Smooth muscle cell (in vitro differentiated cells): ENCODE measurements around the gene BICC1. TPM values are rescaled to one million over a fixed set of nuclear protein-coding genes. Genes with fewer than 3 reads are reported as not detected.

ENCODE experiments used
- DNase-seq: peaks from one replicate; lab custom pipeline; 2025; ENCODE audit not compliant: unreplicated experiment; lab: John Stamatoyannopoulos, UW
- H2AFZ ChIP-seq: fragments of 200-600 bp; sonication (generic); 2 replicates; pipeline ENCODE4 v1.6.0; 2016; ENCODE audit warnings: antibody characterized with exemption, low read depth, mild to moderate bottlenecking
- H3F3A ChIP-seq: fragments of 200-600 bp; sonication (generic); 2 replicates; pipeline ENCODE4 v1.6.0; 2017; ENCODE audit warnings: antibody characterized with exemption, low read depth
- H3K27ac ChIP-seq: fragments of 200-600 bp; sonication (generic); 2 replicates; pipeline ENCODE4 v1.5.1; 2016; ENCODE audit warnings: low read depth, mild to moderate bottlenecking
- H3K27me3 ChIP-seq: fragments of 200-600 bp; sonication (generic); 2 replicates; pipeline ENCODE4 v1.6.1; 2016; ENCODE audit warnings: low read depth, mild to moderate bottlenecking
- H3K36me3 ChIP-seq: fragments of 200-600 bp; sonication (generic); 2 replicates; pipeline ENCODE4 v1.5.1; 2016; ENCODE audit warnings: low read depth
- H3K4me1 ChIP-seq: fragments of 200-600 bp; sonication (generic); 2 replicates; pipeline ENCODE4 v1.5.1; 2016; ENCODE audit warnings: low read depth
- H3K4me2 ChIP-seq: fragments of 200-600 bp; sonication (generic); 2 replicates; pipeline ENCODE4 v1.6.0; 2016; ENCODE audit warnings: mild to moderate bottlenecking
- H3K4me3 ChIP-seq: fragments of 200-600 bp; sonication (generic); 2 replicates; pipeline ENCODE4 v1.5.1; 2016; ENCODE audit warnings: mild to moderate bottlenecking
- H3K79me2 ChIP-seq: fragments of 200-600 bp; sonication (generic); 2 replicates; pipeline ENCODE4 v1.6.0; 2016; ENCODE audit warnings: low read depth, mild to moderate bottlenecking
- H3K9ac ChIP-seq: fragments of 200-600 bp; sonication (generic); 2 replicates; pipeline ENCODE4 v1.6.0; 2016; ENCODE audit warnings: low read depth
- H3K9me3 ChIP-seq: fragments of 200-600 bp; sonication (generic); replicated peaks from 2 replicates; pipeline ENCODE4 v1.5.1; 2016; ENCODE audit warnings: low read depth
- H4K20me1 ChIP-seq: fragments of 200-600 bp; sonication (generic); 2 replicates; pipeline ENCODE4 v1.6.0; 2016; ENCODE audit warnings: low read depth
- WGBS: methylation state at CpG from one replicate; pipeline ENCODE4 v1.1.7; 2016; ENCODE audit warnings: low lambda C conversion rate; 5-methylcytosine and 5-hydroxymethylcytosine counted together
- polyA plus RNA-seq: library from polyadenylated mRNA; unstranded; fragments of >200 nt; fragmentation: Nextera tagmentation; extraction: Ambion mirVana; gene quantifications from 2 replicates; pipeline ENCODE4 v1.2.1, GENCODE V29; 2016
- total RNA-seq: library from RNA; depleted of rRNA; stranded (reverse); fragments of >200 nt; gene quantifications from 2 replicates; pipeline ENCODE4 v1.2.3, GENCODE V29; 2014
- TF ChIP-seq, protein P1 (sequence below): fragments of 200-600 bp; sonication (generic); IDR thresholded peaks from 2 replicates; pipeline ENCODE4 v1.5.1; 2017; ENCODE audit warnings: borderline replicate concordance, mild to moderate bottlenecking, antibody characterized with exemption; ENCODE audit not compliant: insufficient read depth, poor library complexity, severe bottlenecking

Gene BICC1
- total and polyA plus RNA-seq, 2 experiments from 2014 or later: 7.9 to 23.0 TPM

DNA sequence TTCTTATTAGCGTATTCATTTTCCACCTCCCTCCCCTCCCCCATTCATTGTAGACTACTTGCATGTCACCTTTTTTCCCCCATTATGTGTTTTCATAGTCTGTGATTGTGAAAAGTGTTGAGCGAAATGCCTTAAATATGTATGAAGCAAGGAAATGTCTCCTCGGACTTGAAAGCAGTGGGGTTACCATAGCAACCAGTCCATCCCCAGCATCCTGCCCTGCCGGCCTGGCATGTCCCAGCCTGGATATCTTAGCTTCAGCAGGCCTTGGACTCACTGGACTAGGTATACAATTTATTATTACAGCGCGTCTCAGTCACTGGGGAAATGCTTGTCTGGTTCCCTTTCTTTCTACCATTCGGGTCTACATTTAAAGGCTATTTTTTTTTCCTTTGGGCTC lies 283.6 kb downstream of the BICC1 start:
- H3K9ac ChIP-seq: no peak overlapping the region
- H3K27ac ChIP-seq: no peak overlapping the region
- no peak overlapping the region for H2AFZ ChIP-seq
- WGBS: 81% methylated on average over 7 of the region's 7 CpGs
- H3K4me1 ChIP-seq: no peaks in the 10 kb centered on the region
- no peak for DNase-seq
- H4K20me1 ChIP-seq: no peaks in the 10 kb centered on the region
- H3F3A ChIP-seq: no peaks in the 10 kb centered on the region
- H3K9me3 ChIP-seq: no peaks in the 10 kb centered on the region
- H3K4me3 ChIP-seq: no peak overlapping the region
- no peaks in the 10 kb centered on the region for H3K79me2 ChIP-seq
- H3K36me3 ChIP-seq: no peaks in the 10 kb centered on the region
- no peaks in the 10 kb centered on the region for H3K27me3 ChIP-seq
- no peak overlapping the region for H3K4me2 ChIP-seq
- TF ChIP-seq, protein P1, sequence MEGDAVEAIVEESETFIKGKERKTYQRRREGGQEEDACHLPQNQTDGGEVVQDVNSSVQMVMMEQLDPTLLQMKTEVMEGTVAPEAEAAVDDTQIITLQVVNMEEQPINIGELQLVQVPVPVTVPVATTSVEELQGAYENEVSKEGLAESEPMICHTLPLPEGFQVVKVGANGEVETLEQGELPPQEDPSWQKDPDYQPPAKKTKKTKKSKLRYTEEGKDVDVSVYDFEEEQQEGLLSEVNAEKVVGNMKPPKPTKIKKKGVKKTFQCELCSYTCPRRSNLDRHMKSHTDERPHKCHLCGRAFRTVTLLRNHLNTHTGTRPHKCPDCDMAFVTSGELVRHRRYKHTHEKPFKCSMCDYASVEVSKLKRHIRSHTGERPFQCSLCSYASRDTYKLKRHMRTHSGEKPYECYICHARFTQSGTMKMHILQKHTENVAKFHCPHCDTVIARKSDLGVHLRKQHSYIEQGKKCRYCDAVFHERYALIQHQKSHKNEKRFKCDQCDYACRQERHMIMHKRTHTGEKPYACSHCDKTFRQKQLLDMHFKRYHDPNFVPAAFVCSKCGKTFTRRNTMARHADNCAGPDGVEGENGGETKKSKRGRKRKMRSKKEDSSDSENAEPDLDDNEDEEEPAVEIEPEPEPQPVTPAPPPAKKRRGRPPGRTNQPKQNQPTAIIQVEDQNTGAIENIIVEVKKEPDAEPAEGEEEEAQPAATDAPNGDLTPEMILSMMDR: no peak

DNA sequence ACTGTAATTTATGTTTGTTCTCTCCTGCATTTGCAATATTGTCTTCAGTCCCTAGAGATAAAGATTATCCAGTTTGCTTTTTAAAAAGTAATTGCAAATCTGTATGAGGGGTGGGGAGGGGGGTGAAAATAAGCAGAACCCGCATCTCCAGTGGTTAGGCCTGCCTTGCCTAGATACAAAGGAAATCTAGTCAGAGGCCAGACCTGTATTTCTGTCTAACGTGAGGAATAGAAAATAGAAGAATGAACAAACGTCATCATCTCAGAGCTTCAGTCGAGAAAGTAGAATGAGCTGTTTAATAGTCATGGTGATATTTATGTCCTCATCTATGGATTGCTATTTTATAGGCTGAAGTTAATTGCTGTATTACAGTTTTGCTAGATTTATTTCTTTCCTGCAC lies 284.2 kb downstream of the BICC1 start:
- no peaks in the 10 kb centered on the region for H3K4me1 ChIP-seq
- H2AFZ ChIP-seq: no peak overlapping the region
- no peaks in the 10 kb centered on the region for H3F3A ChIP-seq
- H3K4me3 ChIP-seq: no peak overlapping the region
- H3K36me3 ChIP-seq: no peaks in the 10 kb centered on the region
- H4K20me1 ChIP-seq: no peaks in the 10 kb centered on the region
- DNase-seq: no peak
- no peaks in the 10 kb centered on the region for H3K27me3 ChIP-seq
- H3K79me2 ChIP-seq: no peaks in the 10 kb centered on the region
- H3K9me3 ChIP-seq: no peaks in the 10 kb centered on the region
- 67% methylated on average over 4 of the region's 4 CpGs for WGBS
- no peak overlapping the region for H3K9ac ChIP-seq
- H3K27ac ChIP-seq: no peak overlapping the region
- no peak overlapping the region for H3K4me2 ChIP-seq
- TF ChIP-seq, protein P1: no peak

DNA sequence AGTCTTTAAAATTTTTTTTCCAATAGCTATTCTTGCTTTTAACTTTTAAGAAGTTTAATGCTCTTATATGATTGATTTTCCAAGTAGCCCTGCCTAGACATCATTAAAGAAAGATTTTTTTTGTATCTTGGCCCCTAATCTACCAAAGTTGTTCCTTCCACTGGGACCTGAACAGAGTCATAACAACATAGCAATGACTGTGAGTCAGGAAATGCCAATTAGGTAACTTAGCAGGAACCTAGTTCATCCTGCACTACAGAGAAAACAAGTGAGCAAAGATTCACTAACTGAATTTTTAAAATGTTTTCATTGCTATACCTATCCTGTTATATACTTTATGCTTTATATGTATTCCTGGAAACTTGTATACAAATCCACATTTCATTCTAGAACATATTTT lies 284.7 kb downstream of the BICC1 start:
- Histone ChIP-seq H3K4me3 (no peak overlapping the region), H3F3A (no peaks in the 10 kb centered on the region), H3K4me2 (no peak overlapping the region), H3K4me1 (no peaks in the 10 kb centered on the region), H4K20me1 (no peaks in the 10 kb centered on the region), H3K27ac (no peak overlapping the region), H3K9ac (no peak overlapping the region), H3K27me3 (no peaks in the 10 kb centered on the region), H3K79me2 (no peaks in the 10 kb centered on the region), H2AFZ (no peak overlapping the region), H3K36me3 (no peaks in the 10 kb centered on the region), H3K9me3 (no peaks in the 10 kb centered on the region)
- TF ChIP-seq, protein P1: no peak
- no peak for DNase-seq

DNA sequence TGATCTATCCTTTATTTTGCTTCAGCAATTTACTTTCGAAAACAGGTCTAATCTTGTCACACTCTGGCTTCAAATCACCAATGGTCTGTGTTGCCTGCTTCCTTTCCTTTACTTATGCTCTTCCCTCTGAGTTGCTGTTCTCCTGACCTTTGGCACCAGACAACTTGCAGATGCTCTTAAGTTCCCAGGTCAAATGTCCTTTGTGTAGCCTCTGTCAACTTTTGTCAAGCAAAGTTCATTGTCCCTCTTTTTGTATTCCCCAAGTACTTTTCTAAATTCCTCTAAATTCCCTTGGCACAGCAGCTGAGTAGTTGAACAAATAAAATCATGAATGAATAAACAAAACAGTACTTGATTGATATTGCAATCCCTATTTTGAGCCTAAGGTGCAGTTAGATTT lies 289.4 kb downstream of the BICC1 start:
- Histone ChIP-seq H4K20me1 (no peaks in the 10 kb centered on the region), H3K79me2 (no peaks in the 10 kb centered on the region), H3K27me3 (no peaks in the 10 kb centered on the region), H3K36me3 (no peaks in the 10 kb centered on the region), H3K4me3 (no peak overlapping the region), H3F3A (no peaks in the 10 kb centered on the region), H2AFZ (no peak overlapping the region), H3K9ac (no peak overlapping the region), H3K4me2 (no peak overlapping the region), H3K4me1 (no peaks in the 10 kb centered on the region), H3K27ac (no peak overlapping the region), H3K9me3 (no peaks in the 10 kb centered on the region)
- WGBS: 95% methylated on average over 1 of the region's 1 CpG
- no peak for DNase-seq
- TF ChIP-seq, protein P1: no peak
